ENCODE data around the gene IRX4. TPM values are rescaled to one million over a fixed set of nuclear protein-coding genes. Genes with fewer than 3 reads are reported as not detected.

IRX4 gene
- total and polyA plus RNA-seq, 4 donors = 0.06 to 0.54 (median 0.34) TPM

DNA sequence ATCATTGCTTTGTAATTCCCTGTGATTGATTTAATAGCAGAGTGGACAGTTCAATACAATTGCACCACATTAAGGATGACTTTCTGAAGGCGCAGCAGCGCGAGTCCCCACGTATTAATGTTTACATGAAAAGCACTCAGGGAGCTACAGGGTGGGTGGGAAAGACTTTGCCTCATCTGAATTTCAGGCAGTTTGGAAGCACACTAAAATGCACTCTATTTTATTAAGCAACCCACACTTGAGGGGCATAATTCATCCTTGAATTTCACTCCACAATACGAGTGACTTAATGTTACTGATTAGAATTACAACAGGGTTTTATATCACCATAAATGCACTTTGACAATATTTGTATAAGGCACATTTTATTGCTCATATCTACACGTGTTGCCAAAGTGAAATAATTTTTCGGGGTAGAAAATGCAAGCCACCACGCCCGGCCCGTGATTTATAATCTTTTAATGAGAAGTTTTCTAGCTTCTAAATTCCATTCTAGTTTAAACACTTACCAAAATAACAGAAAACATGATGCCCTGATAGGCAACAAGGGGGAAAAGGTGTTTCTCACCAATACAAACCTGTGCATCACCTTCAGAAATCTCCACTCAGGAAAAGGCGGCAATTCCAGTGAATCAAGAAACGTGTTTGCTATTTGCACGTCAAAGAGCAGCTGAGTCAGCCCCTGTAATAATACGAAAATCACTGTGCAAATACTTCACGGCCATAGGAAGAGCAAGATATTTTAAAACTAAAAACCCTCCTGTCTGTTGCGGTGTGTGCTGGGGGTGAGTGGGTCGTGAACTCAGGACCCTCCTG is 40.5 kb downstream of the IRX4 start:
- WGBS (ENCODE audit: insufficient coverage) = no CpG with 5 or more reads among the region's 17 CpGs
- Histone ChIP-seq H3K27me3 (ENCODE audit: control insufficient read depth, insufficient read depth, low read length) (peaks cover 11% of the 10 kb centered on the region), H3K9me3 (ENCODE audit: control insufficient read depth, insufficient read depth, low read length) (no peaks in the 10 kb centered on the region)

DNA sequence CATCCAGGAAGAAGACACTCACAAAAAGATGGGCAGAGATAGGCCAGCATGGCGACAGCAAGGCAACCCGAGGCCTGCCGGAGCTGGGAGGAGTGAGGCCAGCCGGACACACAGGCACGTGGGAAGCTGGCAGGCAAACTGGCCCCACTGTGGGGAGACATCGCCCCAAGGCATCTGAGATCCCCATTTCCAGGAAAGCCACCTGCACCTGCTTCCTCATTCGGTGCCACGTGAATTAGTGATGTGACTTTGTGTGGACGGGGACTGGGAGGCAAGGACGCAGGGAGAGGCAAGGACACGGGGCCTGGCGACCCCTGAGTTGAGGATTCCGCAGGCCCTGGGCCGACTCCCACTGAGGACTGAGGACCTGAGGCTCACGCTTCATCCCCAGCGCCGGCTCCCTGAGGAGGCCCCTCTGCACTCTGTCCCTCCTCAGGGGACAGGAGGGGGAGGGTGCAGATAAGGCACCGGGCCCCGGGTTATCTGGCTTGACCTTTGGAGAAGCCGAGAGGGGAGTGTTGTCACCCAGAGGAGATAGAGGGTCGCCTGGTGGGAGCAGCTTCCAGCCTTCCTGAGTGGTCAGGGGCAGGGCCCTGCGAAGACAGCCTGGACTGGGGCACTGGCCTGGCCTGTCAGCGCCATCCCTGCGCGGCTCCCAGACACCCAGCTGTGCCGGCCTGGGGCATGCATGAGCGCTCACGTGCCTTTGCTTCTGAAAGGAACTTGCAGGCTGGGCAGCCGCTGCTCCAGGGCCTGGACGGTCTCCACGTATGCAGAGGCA is 41.8 kb downstream of the IRX4 start:
- no peak overlapping the region for H3K4me3 ChIP-seq (ENCODE audit: low read depth, low read length)
- peaks cover 3% of the 10 kb centered on the region for H3K36me3 ChIP-seq (ENCODE audit: control insufficient read depth, insufficient read depth, low read length)
- no peak overlapping the region for H3K27ac ChIP-seq (ENCODE audit: low read depth, low read length)
- peaks cover 6% of the 10 kb centered on the region for H3K4me1 ChIP-seq (ENCODE audit: control insufficient read depth, insufficient read depth, low read length)
- WGBS (ENCODE audit: insufficient coverage) = 61% methylated on average over 27 of the region's 31 CpGs
- peaks cover 13% of the 10 kb centered on the region for H3K27me3 ChIP-seq (ENCODE audit: control insufficient read depth, insufficient read depth, low read length)
- no peak for DNase-seq (ENCODE audit: low read depth in 4 of 6, low spot score in 6 of 6)
- H3K9me3 ChIP-seq (ENCODE audit: control insufficient read depth, insufficient read depth, low read length) = no peaks in the 10 kb centered on the region

More for the DNA sequence above, 40.5 kb downstream of the IRX4 start:
- DNase-seq (ENCODE audit: low read depth in 4 of 6, low spot score in 6 of 6) = no peak
- no peak overlapping the region for H3K27ac ChIP-seq (ENCODE audit: low read depth, low read length)
- peaks cover 3% of the 10 kb centered on the region for H3K36me3 ChIP-seq (ENCODE audit: control insufficient read depth, insufficient read depth, low read length)
- no peak overlapping the region for H3K4me3 ChIP-seq (ENCODE audit: low read depth, low read length)
- H3K4me1 ChIP-seq (ENCODE audit: control insufficient read depth, insufficient read depth, low read length) = peaks cover 6% of the 10 kb centered on the region

DNA sequence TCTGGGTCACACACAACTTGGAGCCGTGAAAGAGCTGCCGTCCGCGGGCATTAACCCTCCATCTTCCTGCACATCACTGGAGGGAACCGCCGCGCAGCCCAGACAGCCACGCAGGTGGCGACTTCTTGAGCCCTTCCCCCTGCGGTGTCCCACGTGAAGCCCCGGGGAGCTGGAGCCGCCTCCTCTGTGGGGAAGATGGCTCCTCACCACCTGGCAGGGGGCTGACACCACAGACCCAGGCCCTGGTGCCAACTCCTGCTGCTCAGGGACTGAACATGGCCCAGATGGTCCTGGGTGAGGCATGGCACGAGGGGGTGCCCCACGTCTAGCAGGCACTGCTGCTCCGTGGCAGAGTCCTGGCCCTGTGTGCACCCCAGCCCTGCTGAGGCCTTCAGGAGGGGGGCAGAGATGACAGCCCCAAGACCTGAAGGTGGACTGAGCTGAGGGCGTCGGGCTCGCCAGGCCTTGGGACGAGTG is 42.6 kb downstream of the IRX4 start:
- Histone ChIP-seq H3K36me3 (ENCODE audit: control insufficient read depth, insufficient read depth, low read length) (peaks cover 3% of the 10 kb centered on the region), H3K4me1 (ENCODE audit: control insufficient read depth, insufficient read depth, low read length) (peaks cover 6% of the 10 kb centered on the region), H3K9me3 (ENCODE audit: control insufficient read depth, insufficient read depth, low read length) (no peaks in the 10 kb centered on the region), H3K27ac (ENCODE audit: low read depth, low read length) (no peak overlapping the region), H3K27me3 (ENCODE audit: control insufficient read depth, insufficient read depth, low read length) (peaks cover 13% of the 10 kb centered on the region), H3K4me3 (ENCODE audit: low read depth, low read length) (no peak overlapping the region)
- no peak for DNase-seq (ENCODE audit: low read depth in 4 of 6, low spot score in 6 of 6)
- 83% methylated on average over 20 of the region's 20 CpGs for WGBS (ENCODE audit: insufficient coverage)

DNA sequence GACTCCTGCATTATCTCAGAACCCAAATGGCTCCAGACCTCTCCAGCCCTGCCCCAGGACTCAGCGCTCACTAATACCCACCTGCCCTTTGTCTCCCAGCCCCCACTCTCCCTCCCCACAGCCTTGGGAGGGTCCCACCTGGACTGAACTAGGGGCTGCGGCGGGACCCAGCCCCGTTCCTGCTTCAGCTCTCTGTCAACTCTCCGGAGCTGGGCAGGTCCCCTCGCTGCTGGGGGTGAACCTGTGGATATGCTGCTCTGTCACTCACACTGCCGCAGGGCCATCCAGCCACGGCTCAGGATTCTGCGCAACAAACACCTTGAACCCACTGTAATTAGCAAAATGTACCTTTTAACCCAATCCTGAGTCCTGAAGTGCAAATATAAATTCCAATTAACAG is 44.7 kb downstream of the IRX4 start:
- H3K4me3 ChIP-seq (ENCODE audit: low read depth, low read length) = no peak overlapping the region
- peaks cover 9% of the 10 kb centered on the region for H3K4me1 ChIP-seq (ENCODE audit: control insufficient read depth, insufficient read depth, low read length)
- 82% methylated on average over 9 of the region's 9 CpGs for WGBS (ENCODE audit: insufficient coverage)
- no peak for DNase-seq (ENCODE audit: low read depth in 4 of 6, low spot score in 6 of 6)
- H3K27me3 ChIP-seq (ENCODE audit: control insufficient read depth, insufficient read depth, low read length) = peaks cover 24% of the 10 kb centered on the region
- H3K27ac ChIP-seq (ENCODE audit: low read depth, low read length) = no peak overlapping the region
- peaks cover 3% of the 10 kb centered on the region for H3K36me3 ChIP-seq (ENCODE audit: control insufficient read depth, insufficient read depth, low read length)
- no peaks in the 10 kb centered on the region for H3K9me3 ChIP-seq (ENCODE audit: control insufficient read depth, insufficient read depth, low read length)

DNA sequence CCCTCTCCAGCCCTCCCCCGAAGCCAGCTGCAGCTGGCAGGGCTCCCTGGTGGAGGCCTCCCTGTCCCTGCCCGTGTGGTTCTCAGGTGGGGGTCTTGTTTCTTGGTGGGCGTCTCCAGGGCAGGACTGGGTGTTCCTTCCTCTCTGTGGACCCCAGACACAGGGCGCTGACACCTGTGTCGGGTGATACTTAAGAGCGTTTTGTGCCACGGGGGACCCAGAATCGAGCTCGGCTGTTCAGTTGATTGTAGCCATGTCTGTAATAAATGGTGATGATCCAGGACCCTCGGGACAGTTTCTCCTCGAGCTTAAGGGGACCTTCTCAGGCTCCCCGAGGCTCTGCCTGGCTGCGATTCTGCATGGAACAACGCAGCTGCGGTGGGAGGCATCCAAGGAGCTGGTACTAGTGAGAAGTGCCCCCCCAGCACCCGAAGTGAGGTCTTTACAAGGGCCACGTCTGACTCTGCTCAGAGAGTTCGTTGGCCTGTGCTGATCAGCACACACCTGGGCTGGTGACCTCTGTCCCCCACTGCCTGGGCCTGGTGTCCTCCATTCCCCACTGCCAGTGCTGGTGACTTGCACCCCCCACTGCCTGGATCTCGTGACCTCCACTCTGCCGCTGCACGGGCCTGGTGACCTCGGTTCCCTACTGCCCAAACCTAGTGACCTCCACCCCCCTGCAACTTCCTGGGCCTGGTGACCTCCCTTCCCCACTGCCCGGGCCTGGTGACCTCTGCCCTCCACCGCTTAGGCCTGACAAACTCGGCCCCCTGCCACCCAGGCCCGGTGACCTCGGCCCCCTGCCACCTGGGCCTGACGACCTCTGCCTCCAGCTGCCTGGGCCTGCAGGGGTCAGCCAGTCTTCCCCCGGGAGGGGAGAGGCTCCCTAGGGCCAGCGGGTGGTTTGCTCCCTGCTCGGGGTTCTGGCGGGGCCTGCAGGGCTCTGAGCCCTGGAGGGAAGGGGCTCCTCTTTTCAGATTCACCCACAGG is 45.5 kb downstream of the IRX4 start:
- DNase-seq (ENCODE audit: low read depth in 4 of 6, low spot score in 6 of 6) = no peak
- H3K36me3 ChIP-seq (ENCODE audit: control insufficient read depth, insufficient read depth, low read length) = peaks cover 3% of the 10 kb centered on the region
- H3K4me1 ChIP-seq (ENCODE audit: control insufficient read depth, insufficient read depth, low read length) = peaks cover 9% of the 10 kb centered on the region
- H3K4me3 ChIP-seq (ENCODE audit: low read depth, low read length) = no peak overlapping the region
- H3K27ac ChIP-seq (ENCODE audit: low read depth, low read length) = no peak overlapping the region
- peaks cover 24% of the 10 kb centered on the region for H3K27me3 ChIP-seq (ENCODE audit: control insufficient read depth, insufficient read depth, low read length)
- no peaks in the 10 kb centered on the region for H3K9me3 ChIP-seq (ENCODE audit: control insufficient read depth, insufficient read depth, low read length)
- WGBS (ENCODE audit: insufficient coverage) = 77% methylated on average over 28 of the region's 32 CpGs

DNA sequence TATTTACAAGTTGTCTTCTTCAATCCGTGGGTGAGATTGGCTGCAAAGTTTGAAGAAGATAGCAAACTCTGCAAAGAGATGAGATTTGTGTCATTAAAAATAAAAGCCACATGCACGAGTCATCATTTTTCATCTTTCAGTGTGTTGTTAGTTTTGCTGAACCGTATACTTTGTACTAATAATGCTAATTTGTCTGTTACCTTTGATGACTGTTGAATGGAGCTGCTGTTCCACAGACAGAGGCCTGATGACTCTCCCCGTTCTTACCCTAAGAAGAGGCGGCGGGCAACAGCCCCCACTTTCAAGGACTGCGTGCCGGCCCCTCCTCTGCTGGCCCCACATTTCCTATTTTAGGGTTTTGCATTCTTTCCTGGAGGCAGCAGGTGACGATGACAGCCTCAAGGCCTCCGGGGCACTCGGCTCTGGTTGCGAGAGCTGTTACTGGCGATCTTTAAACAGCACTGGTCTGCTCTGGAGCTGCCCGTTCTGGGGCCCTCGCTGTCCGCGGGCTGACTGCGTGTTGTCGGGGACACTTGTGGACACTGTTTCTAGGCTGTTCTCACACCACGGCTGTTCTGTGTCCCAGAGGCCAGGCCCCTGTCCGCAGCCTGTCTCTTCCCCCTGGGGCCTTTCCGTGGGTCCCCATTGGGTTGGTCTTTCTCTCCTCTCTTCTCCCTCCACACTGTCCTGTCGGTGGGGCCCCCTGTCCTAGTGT is 46.4 kb downstream of the IRX4 start:
- Histone ChIP-seq H3K9me3 (ENCODE audit: control insufficient read depth, insufficient read depth, low read length) (no peaks in the 10 kb centered on the region), H3K27ac (ENCODE audit: low read depth, low read length) (no peak overlapping the region), H3K4me1 (ENCODE audit: control insufficient read depth, insufficient read depth, low read length) (peaks cover 15% of the 10 kb centered on the region), H3K4me3 (ENCODE audit: low read depth, low read length) (no peak overlapping the region), H3K36me3 (ENCODE audit: control insufficient read depth, insufficient read depth, low read length) (peaks cover 3% of the 10 kb centered on the region), H3K27me3 (ENCODE audit: control insufficient read depth, insufficient read depth, low read length) (peaks cover 23% of the 10 kb centered on the region)
- 79% methylated on average over 19 of the region's 23 CpGs for WGBS (ENCODE audit: insufficient coverage)
- no peak for DNase-seq (ENCODE audit: low read depth in 4 of 6, low spot score in 6 of 6)

DNA sequence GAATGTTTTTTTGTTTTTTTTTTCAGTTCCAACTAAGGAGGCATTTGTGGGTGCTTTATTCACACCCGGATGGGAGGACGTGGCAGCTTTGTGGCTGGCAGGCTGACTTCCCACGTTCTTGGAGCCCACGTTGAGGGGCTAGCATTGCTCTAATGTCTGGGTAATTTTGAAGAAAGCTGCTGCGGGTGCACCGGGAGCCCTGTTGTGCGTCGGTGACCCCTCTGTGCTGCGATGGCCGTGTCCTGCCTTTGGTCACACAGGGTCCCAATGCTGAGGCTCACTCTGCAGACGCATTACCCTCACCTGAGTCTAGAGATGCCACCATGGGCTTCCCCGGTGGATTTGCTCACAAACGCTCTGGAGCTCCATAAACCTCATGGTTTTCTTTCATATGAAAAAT is 47.3 kb downstream of the IRX4 start:
- Histone ChIP-seq H3K36me3 (ENCODE audit: control insufficient read depth, insufficient read depth, low read length) (peaks cover 3% of the 10 kb centered on the region), H3K4me1 (ENCODE audit: control insufficient read depth, insufficient read depth, low read length) (peaks cover 12% of the 10 kb centered on the region), H3K9me3 (ENCODE audit: control insufficient read depth, insufficient read depth, low read length) (no peaks in the 10 kb centered on the region), H3K27ac (ENCODE audit: low read depth, low read length) (no peak overlapping the region), H3K4me3 (ENCODE audit: low read depth, low read length) (no peak overlapping the region), H3K27me3 (ENCODE audit: control insufficient read depth, insufficient read depth, low read length) (peaks cover 23% of the 10 kb centered on the region)
- DNase-seq (ENCODE audit: low read depth in 4 of 6, low spot score in 6 of 6) = no peak
- WGBS (ENCODE audit: insufficient coverage) = 85% methylated on average over 13 of the region's 13 CpGs

DNA sequence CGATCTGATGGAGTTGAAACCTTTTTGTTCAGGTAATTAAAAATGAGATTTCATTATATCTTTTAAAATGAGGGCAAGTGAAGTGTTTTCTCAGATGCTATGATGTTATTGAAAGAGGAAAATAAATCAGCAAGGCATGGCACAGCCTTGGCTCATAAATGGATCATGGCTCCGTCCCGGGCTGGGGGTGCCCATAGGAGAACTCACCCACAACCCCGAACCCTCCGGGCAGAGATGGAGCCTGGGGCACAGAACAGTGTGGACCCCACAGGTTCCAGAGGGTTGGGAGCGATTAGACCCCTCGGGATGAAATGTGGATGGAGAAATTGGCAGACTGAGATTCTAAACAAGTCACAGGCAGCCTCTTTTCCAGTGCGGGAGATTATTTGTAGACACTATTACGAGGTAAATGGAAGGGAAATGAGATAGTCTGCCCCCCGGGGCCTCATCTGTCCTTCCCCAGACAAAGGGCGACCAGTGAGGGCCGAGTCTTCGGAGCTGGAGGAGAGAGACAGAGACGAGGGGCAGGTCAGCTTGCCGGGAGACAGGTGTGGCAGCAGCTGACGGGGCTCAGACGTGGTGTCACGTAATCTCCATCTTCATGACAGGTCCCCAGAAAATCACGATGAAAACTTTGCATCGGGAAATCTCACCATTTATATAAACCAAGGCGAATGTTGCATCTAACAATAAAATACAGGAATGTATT is 47.9 kb downstream of the IRX4 start:
- peaks cover 3% of the 10 kb centered on the region for H3K36me3 ChIP-seq (ENCODE audit: control insufficient read depth, insufficient read depth, low read length)
- peaks cover 12% of the 10 kb centered on the region for H3K4me1 ChIP-seq (ENCODE audit: control insufficient read depth, insufficient read depth, low read length)
- H3K27ac ChIP-seq (ENCODE audit: low read depth, low read length) = no peak overlapping the region
- WGBS (ENCODE audit: insufficient coverage) = 47% methylated on average over 14 of the region's 21 CpGs
- peak in 1 of 6 donors; percentile 38 for DNase-seq (ENCODE audit: low read depth in 4 of 6, low spot score in 6 of 6)
- no peaks in the 10 kb centered on the region for H3K9me3 ChIP-seq (ENCODE audit: control insufficient read depth, insufficient read depth, low read length)
- H3K4me3 ChIP-seq (ENCODE audit: low read depth, low read length) = no peak overlapping the region
- H3K27me3 ChIP-seq (ENCODE audit: control insufficient read depth, insufficient read depth, low read length) = peaks cover 19% of the 10 kb centered on the region
